Measurements from ENCODE around the gene GARIN1A. TPM values are rescaled to one million over a fixed set of nuclear protein-coding genes. Genes with fewer than 3 reads are reported as not detected.
A peak's percentile ranks its signal among the peaks of the same experiment; 100 is the strongest.

Gene GARIN1A
- total and polyA plus RNA-seq, 12 donors = 0.28 to 6.4 (median 2.3) TPM

GRCh38 chr7:128710481-128710880 lies 38.4 kb downstream of the GARIN1A start:
- DNase-seq = peak in 1 of 7 donors; percentile 8
- intact Hi-C loops (cut with DNase I) = no loop called here
- no peaks in the 10 kb centered on the region for H3K27me3 ChIP-seq
- H3K9me3 ChIP-seq (replicated peaks in 1 of 3) = no peaks in the 10 kb centered on the region
- H3K36me3 ChIP-seq (replicated peaks in 1 of 2) = no peaks in the 10 kb centered on the region
- H3K4me1 ChIP-seq (replicated peaks in 1 of 2) = no peaks in the 10 kb centered on the region
- H3K27ac ChIP-seq = no peak overlapping the region
- 70 to 78% (median 76%) methylated on average over 6 of the region's 6 CpGs for WGBS, 4 donors
- TF ChIP-seq CTCF (IDR thresholded peaks at IDR 0.05) (no peak), POLR2A (IDR thresholded peaks at IDR 0.05) (no peak)
- H3K4me3 ChIP-seq = no peak overlapping the region

GRCh38 chr7:128713794-128714193 lies 41.7 kb downstream of the GARIN1A start:
- no peaks in the 10 kb centered on the region for H3K36me3 ChIP-seq (replicated peaks in 1 of 2)
- no peak overlapping the region for H3K4me3 ChIP-seq
- no peak for DNase-seq
- no peaks in the 10 kb centered on the region for H3K4me1 ChIP-seq (replicated peaks in 1 of 2)
- no peak for TF ChIP-seq CTCF (IDR thresholded peaks at IDR 0.05)
- TF ChIP-seq POLR2A (IDR thresholded peaks at IDR 0.05) = no peak
- H3K27me3 ChIP-seq = no peaks in the 10 kb centered on the region
- WGBS, 4 donors = 89 to 97% (median 95%) methylated on average over 2 of the region's 2 CpGs
- H3K27ac ChIP-seq = no peak overlapping the region
- H3K9me3 ChIP-seq (replicated peaks in 1 of 3) = no peaks in the 10 kb centered on the region
- intact Hi-C loops (cut with DNase I) = no loop called here

- 55 to 81% (median 60%) methylated on average over 8 of the region's 8 CpGs for WGBS, 4 donors
- H3K4me1 ChIP-seq (replicated peaks in 1 of 2) = no peaks in the 10 kb centered on the region
- no peak overlapping the region for H3K27ac ChIP-seq
- H3K27me3 ChIP-seq = no peaks in the 10 kb centered on the region
- DNase-seq = no peak
- no peak overlapping the region for H3K4me3 ChIP-seq
- no peaks in the 10 kb centered on the region for H3K36me3 ChIP-seq (replicated peaks in 1 of 2)
- intact Hi-C loops (cut with DNase I) = no loop called here
- TF ChIP-seq CTCF (IDR thresholded peaks at IDR 0.05) (no peak), POLR2A (IDR thresholded peaks at IDR 0.05) (no peak)
- H3K9me3 ChIP-seq (replicated peaks in 1 of 3) = no peaks in the 10 kb centered on the region
Observed at GRCh38 chr7:128714701-128715495, 42.8 kb downstream of the GARIN1A start.

- TF ChIP-seq POLR2A (IDR thresholded peaks at IDR 0.05) (no peak), CTCF (IDR thresholded peaks at IDR 0.05) (no peak)
- H3K4me1 ChIP-seq (replicated peaks in 1 of 2) = no peaks in the 10 kb centered on the region
- 90 to 97% (median 90%) methylated on average over 6 of the region's 6 CpGs for WGBS, 4 donors
- H3K36me3 ChIP-seq (replicated peaks in 1 of 2) = no peaks in the 10 kb centered on the region
- DNase-seq = no peak
- no peak overlapping the region for H3K4me3 ChIP-seq
- H3K9me3 ChIP-seq (replicated peaks in 1 of 3) = no peaks in the 10 kb centered on the region
- no peaks in the 10 kb centered on the region for H3K27me3 ChIP-seq
- no peak overlapping the region for H3K27ac ChIP-seq
- intact Hi-C loops (cut with DNase I) = no loop called here
Observed at GRCh38 chr7:128718967-128719642, 47.0 kb downstream of the GARIN1A start.

Data from adrenal gland (tissue), 12 donors.